Measurements from ENCODE around the gene ERVMER34-1.

The ERVMER34-1 gene

GRCh38 chr4:52750819-52751486 is at the start of gene ERVMER34-1:
Gene ERVMER34-1, minus strand, starts transcription at chr4:52751425. Its CDS starts 5,905 bp downstream, at chr4:52745520.
- DNase-seq, result peak; percentile 76

- no peak for DNase-seq
Observed at GRCh38 chr4:52799813-52800212, 48.6 kb upstream of the ERVMER34-1 start.

GRCh38 chr4:52795533-52795932 is 44.3 kb upstream of the ERVMER34-1 start:
- DNase-seq, result no peak

- DNase-seq, result no peak
Observed at GRCh38 chr4:52791936-52792335, 40.7 kb upstream of the ERVMER34-1 start.

GRCh38 chr4:52789774-52790173 is 38.5 kb upstream of the ERVMER34-1 start:
- DNase-seq, result no peak

GRCh38 chr4:52788806-52789205 is 37.6 kb upstream of the ERVMER34-1 start:
- DNase-seq, result no peak

- DNase-seq, result no peak
Observed at GRCh38 chr4:52783069-52783468, 31.8 kb upstream of the ERVMER34-1 start.

- DNase-seq, result no peak
Observed at GRCh38 chr4:52780617-52781354, 29.6 kb upstream of the ERVMER34-1 start.

GRCh38 chr4:52780206-52780605 is 29.0 kb upstream of the ERVMER34-1 start:
- no peak for DNase-seq

- DNase-seq, result no peak
Observed at GRCh38 chr4:52760256-52760655, 9.0 kb upstream of the ERVMER34-1 start.

GRCh38 chr4:52755426-52755825 is 4.2 kb upstream of the ERVMER34-1 start:
- no peak for DNase-seq

- no peak for DNase-seq
Observed at GRCh38 chr4:52752936-52753335, 1.7 kb upstream of the ERVMER34-1 start.

GRCh38 chr4:52751487-52751911 is 274 bp upstream of the ERVMER34-1 start:
- DNase-seq, result peak; percentile 62

- DNase-seq, result no peak
Observed at GRCh38 chr4:52750213-52750612, 1.0 kb downstream of the ERVMER34-1 start.

- DNase-seq, result no peak
Observed at GRCh38 chr4:52748432-52748831, 2.8 kb downstream of the ERVMER34-1 start.

GRCh38 chr4:52744588-52744987 is 6.6 kb downstream of the ERVMER34-1 start:
- no peak for DNase-seq

GRCh38 chr4:52743444-52744019 is 7.7 kb downstream of the ERVMER34-1 start:
- no peak for DNase-seq

- DNase-seq, result no peak
Observed at GRCh38 chr4:52729586-52729985, 21.6 kb downstream of the ERVMER34-1 start.

- DNase-seq, result no peak
Observed at GRCh38 chr4:52728691-52729240, 22.5 kb downstream of the ERVMER34-1 start.

- DNase-seq, result no peak
Observed at GRCh38 chr4:52726826-52727580, 24.2 kb downstream of the ERVMER34-1 start.

- peak; percentile 95 for DNase-seq
Observed at GRCh38 chr4:52721968-52722815, 29.0 kb downstream of the ERVMER34-1 start.

GRCh38 chr4:52718123-52718522 is 33.1 kb downstream of the ERVMER34-1 start:
- DNase-seq, result no peak
